ENCODE measurements around the gene TMEM253.

DNA sequence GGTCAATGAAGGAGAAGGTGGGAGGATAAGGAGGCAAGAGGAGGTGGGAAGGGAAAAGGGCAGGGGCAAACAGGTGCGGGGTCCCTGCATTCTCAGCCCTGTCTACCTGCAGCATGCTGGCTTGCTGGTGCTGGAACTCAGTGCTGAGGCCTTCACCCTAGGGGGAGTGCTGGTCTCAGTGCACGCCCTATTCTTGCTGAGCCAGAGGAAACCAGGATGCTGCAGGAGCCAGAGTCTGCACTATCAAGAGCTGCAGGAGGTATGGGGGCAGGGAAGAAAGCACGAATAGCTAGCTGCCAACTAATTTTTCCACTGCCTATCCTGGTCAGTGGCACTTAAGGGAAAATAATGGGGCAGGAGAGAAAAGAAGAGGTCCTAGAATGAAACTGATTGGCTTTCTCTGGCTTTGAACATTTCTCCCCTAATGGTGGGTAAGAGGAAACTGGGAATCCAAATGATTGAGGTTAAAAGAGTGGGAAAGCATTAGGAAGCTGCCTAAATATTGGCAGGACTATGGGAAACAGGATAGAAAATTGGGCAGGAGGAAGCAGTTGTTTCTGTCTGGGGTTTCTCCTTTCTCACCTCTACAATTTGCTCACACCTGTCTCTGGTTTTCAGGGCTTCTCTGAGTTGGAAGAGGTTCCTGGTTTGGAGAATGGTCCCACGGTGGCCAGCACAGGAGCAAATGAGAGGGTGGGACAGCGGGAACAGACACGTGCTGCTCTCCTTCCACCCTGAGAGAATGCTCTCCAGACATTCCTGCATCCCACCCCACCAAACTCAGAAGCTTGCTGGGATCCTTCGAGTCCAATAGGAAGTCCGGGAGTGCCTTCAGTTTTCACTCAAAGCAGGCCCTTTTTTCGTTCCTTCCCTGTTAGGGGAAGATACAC is 1.9 kb downstream of the TMEM253 start:
- TF ChIP-seq, protein P1, sequence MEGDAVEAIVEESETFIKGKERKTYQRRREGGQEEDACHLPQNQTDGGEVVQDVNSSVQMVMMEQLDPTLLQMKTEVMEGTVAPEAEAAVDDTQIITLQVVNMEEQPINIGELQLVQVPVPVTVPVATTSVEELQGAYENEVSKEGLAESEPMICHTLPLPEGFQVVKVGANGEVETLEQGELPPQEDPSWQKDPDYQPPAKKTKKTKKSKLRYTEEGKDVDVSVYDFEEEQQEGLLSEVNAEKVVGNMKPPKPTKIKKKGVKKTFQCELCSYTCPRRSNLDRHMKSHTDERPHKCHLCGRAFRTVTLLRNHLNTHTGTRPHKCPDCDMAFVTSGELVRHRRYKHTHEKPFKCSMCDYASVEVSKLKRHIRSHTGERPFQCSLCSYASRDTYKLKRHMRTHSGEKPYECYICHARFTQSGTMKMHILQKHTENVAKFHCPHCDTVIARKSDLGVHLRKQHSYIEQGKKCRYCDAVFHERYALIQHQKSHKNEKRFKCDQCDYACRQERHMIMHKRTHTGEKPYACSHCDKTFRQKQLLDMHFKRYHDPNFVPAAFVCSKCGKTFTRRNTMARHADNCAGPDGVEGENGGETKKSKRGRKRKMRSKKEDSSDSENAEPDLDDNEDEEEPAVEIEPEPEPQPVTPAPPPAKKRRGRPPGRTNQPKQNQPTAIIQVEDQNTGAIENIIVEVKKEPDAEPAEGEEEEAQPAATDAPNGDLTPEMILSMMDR (IDR thresholded peaks at IDR 0.05), result no peak
- TF ChIP-seq POLR2A (IDR thresholded peaks at IDR 0.05), result no peak

Measured in esophagus squamous epithelium (tissue), 4 donors.